Measurements from ENCODE around the gene NT5DC3. TPM values are rescaled to one million over a fixed set of nuclear protein-coding genes. Genes with fewer than 3 reads are reported as not detected.

NT5DC3 gene
- total and polyA plus RNA-seq, 9 of the 15 experiments (the other 6 are each of a cell fraction or from before 2014, with no cell fraction given), result 6.3 to 33.5 (median 24.5) TPM

- TF ChIP-seq, protein P1, sequence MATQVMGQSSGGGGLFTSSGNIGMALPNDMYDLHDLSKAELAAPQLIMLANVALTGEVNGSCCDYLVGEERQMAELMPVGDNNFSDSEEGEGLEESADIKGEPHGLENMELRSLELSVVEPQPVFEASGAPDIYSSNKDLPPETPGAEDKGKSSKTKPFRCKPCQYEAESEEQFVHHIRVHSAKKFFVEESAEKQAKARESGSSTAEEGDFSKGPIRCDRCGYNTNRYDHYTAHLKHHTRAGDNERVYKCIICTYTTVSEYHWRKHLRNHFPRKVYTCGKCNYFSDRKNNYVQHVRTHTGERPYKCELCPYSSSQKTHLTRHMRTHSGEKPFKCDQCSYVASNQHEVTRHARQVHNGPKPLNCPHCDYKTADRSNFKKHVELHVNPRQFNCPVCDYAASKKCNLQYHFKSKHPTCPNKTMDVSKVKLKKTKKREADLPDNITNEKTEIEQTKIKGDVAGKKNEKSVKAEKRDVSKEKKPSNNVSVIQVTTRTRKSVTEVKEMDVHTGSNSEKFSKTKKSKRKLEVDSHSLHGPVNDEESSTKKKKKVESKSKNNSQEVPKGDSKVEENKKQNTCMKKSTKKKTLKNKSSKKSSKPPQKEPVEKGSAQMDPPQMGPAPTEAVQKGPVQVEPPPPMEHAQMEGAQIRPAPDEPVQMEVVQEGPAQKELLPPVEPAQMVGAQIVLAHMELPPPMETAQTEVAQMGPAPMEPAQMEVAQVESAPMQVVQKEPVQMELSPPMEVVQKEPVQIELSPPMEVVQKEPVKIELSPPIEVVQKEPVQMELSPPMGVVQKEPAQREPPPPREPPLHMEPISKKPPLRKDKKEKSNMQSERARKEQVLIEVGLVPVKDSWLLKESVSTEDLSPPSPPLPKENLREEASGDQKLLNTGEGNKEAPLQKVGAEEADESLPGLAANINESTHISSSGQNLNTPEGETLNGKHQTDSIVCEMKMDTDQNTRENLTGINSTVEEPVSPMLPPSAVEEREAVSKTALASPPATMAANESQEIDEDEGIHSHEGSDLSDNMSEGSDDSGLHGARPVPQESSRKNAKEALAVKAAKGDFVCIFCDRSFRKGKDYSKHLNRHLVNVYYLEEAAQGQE (IDR thresholded peaks at IDR 0.05; ENCODE audit: borderline replicate concordance), result peak; percentile 80; the same call in 1 of the 2 replicates
- TF ChIP-seq, protein P1 (CRISPR knock-in tag; IDR thresholded peaks at IDR 0.05; ENCODE audit: low read depth), result no peak
- TF ChIP-seq DEAF1 (CRISPR knock-in tag; IDR thresholded peaks at IDR 0.05) (peak; percentile 58), POLR2A (conservative IDR thresholded peaks at IDR 0.05) (0 out of 2 replicates have a peak, but pooled peaks have one; percentile 22), HDGF (IDR thresholded peaks at IDR 0.05) (peak; percentile 50; the same call in 1 of the 2 replicates), STAT5A (IDR thresholded peaks at IDR 0.05; ENCODE audit: borderline replicate concordance, low read length) (0 out of 2 replicates have a peak, but pooled peaks have one; percentile 8), CC2D1A (IDR thresholded peaks at IDR 0.05) (peak; percentile 59; the same call in 1 of the 2 replicates), TAF15 (IDR thresholded peaks at IDR 0.05; ENCODE audit: low read depth, low read length) (no peak), RB1 (IDR thresholded peaks at IDR 0.05; ENCODE audit: low read depth) (peak; percentile 12; the same call in 1 of the 2 replicates), MTA3 (IDR thresholded peaks at IDR 0.05; ENCODE audit: borderline replicate concordance) (0 out of 2 replicates have a peak, but pooled peaks have one; percentile 27), POLR2AphosphoS5 (IDR thresholded peaks at IDR 0.05; ENCODE audit: control insufficient read depth, insufficient read depth, low read depth, low read length) (peak; percentile 13; the same call in 1 of the 2 replicates), MAZ (CRISPR knock-in tag; conservative IDR thresholded peaks at IDR 0.05 in 1 of 2, IDR thresholded peaks at IDR 0.05 in 1 of 2) (peak in 1 of 2 experiments; percentile 40; a peak in 1 of 4 replicates), PTBP1 (IDR thresholded peaks at IDR 0.05; ENCODE audit: low read depth, low read length) (no peak), ZNF239 (CRISPR knock-in tag; IDR thresholded peaks at IDR 0.05) (no peak), STAG1 (CRISPR knock-in tag; IDR thresholded peaks at IDR 0.05; ENCODE audit: borderline replicate concordance) (peak; percentile 69; the same call in 1 of the 2 replicates), ZFP36 (IDR thresholded peaks at IDR 0.05; ENCODE audit: low read depth, low read length, partially characterized antibody) (no peak), ZNF589 (CRISPR knock-in tag; IDR thresholded peaks at IDR 0.05; ENCODE audit: low read depth) (no peak)
- TF ChIP-seq, protein P2, sequence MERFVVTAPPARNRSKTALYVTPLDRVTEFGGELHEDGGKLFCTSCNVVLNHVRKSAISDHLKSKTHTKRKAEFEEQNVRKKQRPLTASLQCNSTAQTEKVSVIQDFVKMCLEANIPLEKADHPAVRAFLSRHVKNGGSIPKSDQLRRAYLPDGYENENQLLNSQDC (CRISPR knock-in tag; IDR thresholded peaks at IDR 0.05), result no peak
These were observed 69.6 kb downstream of the NT5DC3 start (continued) for GRCh38 chr12:103771466-103771865.
